Small intestine (tissue), 7 donors: ENCODE measurements around the gene LHFPL3. TPM values are rescaled to one million over a fixed set of nuclear protein-coding genes. Genes with fewer than 3 reads are reported as not detected.

ENCODE experiments used
- DNase-seq, 2 donors: peaks; one replicate each; pipeline versions ENCODE4 v3.0.0 to v3.0.0-alpha.2; 2013
- FAIRE-seq: peaks from 2 replicates; lab custom pipeline; 2012; peaks lifted over from hg19 to GRCh38; lab: Jason Lieb, UNC
- H3K27ac ChIP-seq, 3 donors: one replicate each; pipeline ENCODE4 v1.5.1; 2013; ENCODE audit warnings: low read length in 2 of 3, mild to moderate bottlenecking in 2 of 3, control low read depth in 1 of 3, inconsistent platforms in 1 of 3, low read depth in 1 of 3, moderate library complexity in 1 of 3
- H3K27me3 ChIP-seq, 3 donors: one replicate each; pipeline ENCODE4 v1.6.1; 2013; ENCODE audit warnings: low read length in 3 of 3, inconsistent platforms in 1 of 3; ENCODE audit not compliant: control insufficient read depth in 3 of 3, insufficient read depth in 3 of 3
- H3K36me3 ChIP-seq, 3 donors: one replicate each; pipeline ENCODE4 v1.6.1; 2013; ENCODE audit warnings: low read length in 3 of 3, inconsistent platforms in 1 of 3, low read depth in 1 of 3, mild to moderate bottlenecking in 1 of 3, moderate library complexity in 1 of 3; ENCODE audit not compliant: control insufficient read depth in 3 of 3, insufficient read depth in 2 of 3
- H3K4me1 ChIP-seq, 3 donors: one replicate each; pipeline ENCODE4 v1.6.1; 2013; ENCODE audit warnings: low read length in 2 of 3, inconsistent platforms in 1 of 3, low read depth in 1 of 3, mild to moderate bottlenecking in 1 of 3, moderate library complexity in 1 of 3; ENCODE audit not compliant: control insufficient read depth in 3 of 3, insufficient read depth in 2 of 3
- H3K4me3 ChIP-seq, 3 donors: one replicate each; pipeline ENCODE4 v1.5.1; 2013; ENCODE audit warnings: low read length in 3 of 3, control low read depth in 1 of 3, inconsistent platforms in 1 of 3, low read depth in 1 of 3, mild to moderate bottlenecking in 1 of 3, moderate library complexity in 1 of 3
- H3K9me3 ChIP-seq, 2 donors: one replicate each; pipeline ENCODE4 v1.6.1; 2013; ENCODE audit warnings: low read depth in 1 of 2, low read length in 1 of 2; ENCODE audit not compliant: control insufficient read depth in 2 of 2, insufficient read depth in 1 of 2
- WGBS, 3 donors: extraction: QIAGEN DNeasy Blood & Tissue Kit; methylation state at CpG; one replicate each; pipeline ENCODE4 v1.1.7; 2013; 5-methylcytosine and 5-hydroxymethylcytosine counted together
- polyA plus RNA-seq, 4 donors: library from polyadenylated mRNA; stranded (reverse) in 3 of 4; unstranded in 1 of 4; fragments of 200-250 nt in 3 of 4; fragments of 120-200 nt in 1 of 4; gene quantifications; one replicate each; pipeline versions ENCODE4 v1.2.1 to v1.2.3, GENCODE V29; 2013
- donor health status: healthy with polysubstance abuse.
- donor health status: control.
- donor health status: control.
- donor health status: Bipolar disorder and iron deficiency.
- donor health status: healthy.

Gene LHFPL3
- polyA plus RNA-seq, 4 donors, result 0.12 to 10.4 TPM; not detected in 2

DNA sequence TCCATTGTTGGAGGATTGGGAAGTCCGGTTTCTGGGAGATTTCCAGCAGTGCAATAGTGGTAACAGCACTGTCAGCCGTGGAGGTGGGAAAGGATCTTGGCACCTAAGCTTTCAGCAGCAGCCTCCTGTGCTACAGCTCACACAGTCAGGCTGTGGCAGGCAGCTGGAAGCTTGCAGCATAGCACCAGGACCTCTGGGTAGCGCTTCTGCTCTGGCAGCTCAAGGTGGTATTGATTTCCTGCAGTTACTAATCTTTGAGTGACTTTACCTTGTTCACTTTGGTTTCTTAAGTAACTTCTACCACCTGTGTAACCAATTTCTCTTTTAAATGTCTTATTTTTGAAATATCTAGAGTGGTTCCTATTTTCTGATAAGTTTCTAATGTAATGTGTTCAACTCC is 130.5 kb downstream of the LHFPL3 start:
- no peak overlapping the region for H3K27ac ChIP-seq
- no peaks in the 10 kb centered on the region for H3K36me3 ChIP-seq
- no peak overlapping the region for H3K4me3 ChIP-seq
- H3K9me3 ChIP-seq, result peaks cover 0 to 2% of the 10 kb centered on the region in 2 donors
- FAIRE-seq, result no peak
- no peaks in the 10 kb centered on the region for H3K27me3 ChIP-seq
- no peaks in the 10 kb centered on the region for H3K4me1 ChIP-seq
- WGBS, 3 donors, result 78 to 82% (median 81%) methylated on average over 3 of the region's 3 CpGs
- DNase-seq, result no peak

DNA sequence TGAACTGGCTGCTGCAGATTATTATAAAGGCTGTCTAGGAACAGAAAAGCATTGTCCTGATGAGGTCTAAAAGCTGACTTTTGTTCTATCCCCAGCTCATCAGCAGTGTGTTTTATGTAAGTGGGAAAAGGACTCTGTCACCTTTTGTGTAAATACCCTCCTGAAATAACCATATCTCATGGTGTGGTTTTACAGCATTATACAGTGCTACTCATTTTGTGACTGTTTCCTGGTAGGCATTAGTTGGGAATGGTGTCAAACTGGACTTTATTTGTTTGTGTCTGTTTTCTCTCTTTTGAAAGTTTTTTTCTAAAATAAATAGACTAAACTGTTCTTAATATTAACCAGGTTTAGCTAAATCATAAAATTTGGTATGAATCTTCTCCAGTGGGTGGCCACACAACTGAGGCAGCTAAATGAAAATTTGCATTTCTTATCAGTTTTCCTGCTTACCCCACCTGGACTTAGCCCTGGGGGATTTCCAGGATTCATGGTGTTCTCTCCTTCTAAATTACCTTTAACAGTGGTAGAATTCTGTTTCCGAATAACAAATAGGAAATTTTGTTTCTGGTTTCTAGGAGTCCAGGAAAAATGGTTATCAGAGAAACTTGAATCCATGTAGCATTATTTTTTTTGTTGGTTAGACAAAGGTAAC is 140.9 kb downstream of the LHFPL3 start:
- Histone ChIP-seq H3K27ac (peak overlapping the region in 1 of 3 donors; percentile 73), H3K36me3 (no peaks in the 10 kb centered on the region), H3K27me3 (no peaks in the 10 kb centered on the region), H3K4me3 (no peak overlapping the region), H3K9me3 (peaks cover 0 to 11% of the 10 kb centered on the region in 2 donors), H3K4me1 (peaks cover 0 to 6% (median 0%) of the 10 kb centered on the region in 3 donors)
- DNase-seq, result peak in 1 of 2 donors; percentile 72
- no peak for FAIRE-seq
- WGBS, 3 donors, result 6 to 40% (median 23%) methylated on average over 1 of the region's 1 CpG

DNA sequence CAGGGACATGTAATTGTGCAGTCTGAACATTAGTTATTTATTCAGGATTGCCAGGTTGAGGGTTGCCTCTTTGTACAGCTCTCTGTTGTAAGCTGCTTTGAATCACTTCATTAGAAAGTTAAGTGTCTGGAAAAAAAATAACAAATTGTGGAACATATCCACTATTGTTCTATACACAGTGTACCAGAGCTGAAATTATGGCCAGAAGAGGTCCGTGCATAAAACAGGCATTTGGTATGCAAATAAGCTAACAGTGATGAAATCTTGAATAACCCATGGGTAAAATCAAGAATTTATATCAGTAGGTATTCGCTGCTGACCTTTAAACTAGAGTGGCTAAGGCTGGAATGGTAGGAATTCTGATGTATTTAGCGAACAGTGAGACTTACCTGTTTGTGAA is 152.1 kb downstream of the LHFPL3 start:
- H3K27ac ChIP-seq, result no peak overlapping the region
- DNase-seq, result no peak
- H3K4me3 ChIP-seq, result no peak overlapping the region
- FAIRE-seq, result no peak
- H3K36me3 ChIP-seq, result no peaks in the 10 kb centered on the region
- no peaks in the 10 kb centered on the region for H3K27me3 ChIP-seq
- H3K9me3 ChIP-seq, result no peaks in the 10 kb centered on the region
- 40 to 55% (median 51%) methylated on average over 3 of the region's 3 CpGs for WGBS, 3 donors
- H3K4me1 ChIP-seq, result no peaks in the 10 kb centered on the region

DNA sequence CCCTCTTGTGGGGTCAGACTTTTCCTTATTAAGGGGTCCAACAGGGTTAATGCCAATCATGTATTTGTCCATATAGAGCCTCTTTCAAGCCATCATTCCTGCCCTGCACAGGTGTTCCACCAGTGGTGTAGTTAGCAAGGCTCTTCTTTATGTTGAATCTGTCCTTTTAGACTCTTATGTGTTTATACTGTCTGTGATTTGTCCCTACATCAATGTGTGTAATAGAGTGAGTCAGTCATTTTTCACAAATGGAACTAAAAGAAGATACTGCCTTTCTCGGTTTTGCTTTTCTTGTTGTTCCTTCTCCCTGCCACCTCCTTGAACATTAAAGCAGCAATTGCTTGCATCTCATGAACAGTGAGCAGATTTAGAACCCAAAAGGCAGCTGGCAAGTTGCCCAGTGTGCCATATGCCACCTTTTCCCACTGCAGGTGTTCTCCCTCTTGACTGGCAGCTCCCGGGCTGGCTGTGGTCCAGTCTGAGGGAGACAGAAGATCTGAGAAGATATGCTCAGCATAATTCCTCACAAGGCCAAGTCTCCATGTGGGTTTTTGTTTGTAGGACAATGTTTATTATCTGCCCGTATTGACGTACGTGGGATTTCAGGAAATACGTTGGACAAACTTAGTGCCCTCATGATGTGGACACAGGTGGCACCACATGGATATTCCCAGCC is 154.1 kb downstream of the LHFPL3 start:
- H3K36me3 ChIP-seq, result no peaks in the 10 kb centered on the region
- no peak overlapping the region for H3K4me3 ChIP-seq
- H3K27ac ChIP-seq, result no peak overlapping the region
- no peaks in the 10 kb centered on the region for H3K27me3 ChIP-seq
- FAIRE-seq (no peak), DNase-seq (peak in 1 of 2 donors; percentile 12)
- WGBS, 3 donors, result 10 to 58% (median 39%) methylated on average over 6 of the region's 6 CpGs
- no peaks in the 10 kb centered on the region for H3K9me3 ChIP-seq
- H3K4me1 ChIP-seq, result no peaks in the 10 kb centered on the region

DNA sequence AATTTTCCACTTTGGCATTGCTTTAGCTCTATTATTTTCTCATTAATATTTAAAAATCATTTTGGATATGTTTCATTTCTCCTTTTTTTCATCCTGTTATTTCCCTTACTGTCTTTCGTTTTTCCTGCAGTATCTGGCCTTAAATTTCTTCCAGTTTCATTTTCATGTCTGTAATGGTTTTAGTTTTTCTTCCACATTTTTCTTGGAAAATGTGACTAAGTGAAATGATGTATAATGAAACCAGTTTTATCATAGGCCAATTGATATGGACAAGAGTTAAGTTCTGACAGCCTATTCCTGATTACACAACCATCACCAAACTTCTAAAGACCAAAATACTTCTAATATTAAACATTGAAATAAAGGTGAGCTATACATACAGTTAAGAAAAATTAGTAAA is 158.5 kb downstream of the LHFPL3 start:
- H3K9me3 ChIP-seq, result no peaks in the 10 kb centered on the region
- no peak overlapping the region for H3K4me3 ChIP-seq
- H3K27me3 ChIP-seq, result no peaks in the 10 kb centered on the region
- no peak overlapping the region for H3K27ac ChIP-seq
- H3K36me3 ChIP-seq, result no peaks in the 10 kb centered on the region
- H3K4me1 ChIP-seq, result no peaks in the 10 kb centered on the region
- FAIRE-seq, result no peak
- 47 to 73% (median 55%) methylated on average over 1 of the region's 1 CpG for WGBS, 3 donors
- no peak for DNase-seq

DNA sequence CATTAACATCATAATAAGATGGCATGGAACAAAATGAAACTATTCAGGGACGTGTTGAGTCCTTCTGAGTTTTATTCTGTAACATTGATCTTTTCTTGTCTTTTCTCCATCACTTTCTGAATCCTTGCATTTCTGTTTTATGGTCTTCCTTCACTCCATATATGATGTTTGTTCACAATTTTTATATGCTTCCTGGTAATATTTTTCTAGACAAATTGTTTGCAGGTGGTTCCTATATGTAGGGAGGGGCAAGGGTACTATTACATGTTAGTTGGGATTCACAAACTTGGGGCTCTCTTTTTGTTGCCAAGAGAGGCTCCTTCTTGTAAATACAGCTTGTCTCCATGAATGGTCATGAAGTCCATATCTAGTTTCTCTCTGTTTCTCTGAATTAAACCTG is 159.2 kb downstream of the LHFPL3 start:
- DNase-seq (no peak), FAIRE-seq (no peak)
- Histone ChIP-seq H3K4me3 (no peak overlapping the region), H3K27me3 (no peaks in the 10 kb centered on the region), H3K9me3 (no peaks in the 10 kb centered on the region), H3K4me1 (no peaks in the 10 kb centered on the region), H3K36me3 (no peaks in the 10 kb centered on the region), H3K27ac (no peak overlapping the region)
- WGBS, 3 donors, result 20 to 38% (median 25%) methylated on average over 1 of the region's 1 CpG

DNA sequence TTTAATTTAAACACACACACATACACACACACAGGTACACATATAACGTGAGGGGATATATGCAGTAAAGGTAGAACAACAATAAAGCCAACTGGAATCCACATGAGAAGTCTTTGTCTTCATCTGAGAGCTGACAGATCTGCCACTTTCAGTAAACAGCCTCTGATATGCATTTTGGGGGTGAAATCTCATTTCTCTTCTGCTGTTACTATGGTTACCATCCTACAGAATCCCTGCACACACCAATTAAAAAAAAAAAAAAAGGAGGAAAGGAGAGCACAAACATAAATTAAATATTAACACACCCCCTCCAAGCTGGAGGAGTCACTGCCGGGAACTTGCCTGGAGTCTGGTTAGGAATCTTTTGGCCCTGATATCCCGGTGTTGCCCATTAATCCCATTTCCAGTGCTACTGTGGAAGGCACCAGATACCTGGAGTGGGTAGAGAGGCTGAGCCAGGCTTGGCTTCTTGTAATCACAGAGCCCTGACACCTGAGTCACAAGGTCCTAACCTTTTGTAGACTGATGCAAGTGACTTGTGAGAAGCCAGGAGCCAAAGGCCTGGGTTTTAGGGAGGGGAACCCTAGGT is 169.1 kb downstream of the LHFPL3 start:
- Histone ChIP-seq H3K4me3 (no peak overlapping the region), H3K36me3 (no peaks in the 10 kb centered on the region)

DNA sequence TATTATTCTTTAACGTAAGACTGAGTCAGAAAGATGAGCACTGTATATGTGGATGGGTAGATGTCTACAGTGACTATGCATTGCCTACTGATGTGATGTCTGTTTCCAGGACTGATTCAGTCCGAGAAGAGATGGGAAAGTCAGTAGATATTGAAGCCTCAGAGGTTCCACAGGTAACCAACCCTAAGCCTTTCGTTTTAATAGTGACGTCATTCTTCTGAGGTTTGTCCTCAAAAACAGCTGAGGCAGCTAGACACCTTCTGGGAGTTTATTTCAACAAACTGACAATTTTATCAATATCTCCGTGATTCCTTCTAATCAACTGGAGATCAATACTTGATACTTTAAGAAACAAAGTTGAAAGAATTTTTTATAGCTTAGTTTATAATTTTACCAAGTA is 171.6 kb downstream of the LHFPL3 start:
- FAIRE-seq, result no peak
- 75 to 82% (median 78%) methylated on average over 5 of the region's 5 CpGs for WGBS, 3 donors

More for the DNA sequence above, 169.1 kb downstream of the LHFPL3 start:
- WGBS, 3 donors, result 24 to 51% (median 34%) methylated on average over 3 of the region's 3 CpGs
- H3K9me3 ChIP-seq, result no peaks in the 10 kb centered on the region
- DNase-seq (no peak), FAIRE-seq (no peak)
- no peak overlapping the region for H3K27ac ChIP-seq
- no peaks in the 10 kb centered on the region for H3K4me1 ChIP-seq
- no peaks in the 10 kb centered on the region for H3K27me3 ChIP-seq

More for the DNA sequence above, 171.6 kb downstream of the LHFPL3 start:
- Histone ChIP-seq H3K36me3 (no peaks in the 10 kb centered on the region), H3K27ac (no peak overlapping the region), H3K4me3 (no peak overlapping the region), H3K27me3 (no peaks in the 10 kb centered on the region), H3K4me1 (no peaks in the 10 kb centered on the region), H3K9me3 (no peaks in the 10 kb centered on the region)
- no peak for DNase-seq
